DOHH2 (cell line): Measurements from ENCODE around the gene PDE4D.

Experiments used
- H3F3A ChIP-seq: fragments of 200-600 bp; sonication (generic), shearing (Covaris generic); 2 replicates; pipeline ENCODE4 v1.6.0; 2016; ENCODE audit warnings: antibody characterized with exemption, mild to moderate bottlenecking; ENCODE audit not compliant: control insufficient read depth, insufficient read depth
- H3K27ac ChIP-seq: fragments of 200-600 bp; sonication (generic); 2 replicates; pipeline ENCODE4 v1.5.1; 2014; ENCODE audit warnings: low read depth, mild to moderate bottlenecking, low read length, moderate library complexity
- H3K27me3 ChIP-seq: fragments of 200-600 bp; sonication (generic); 2 replicates; pipeline ENCODE4 v1.6.1; 2014; ENCODE audit warnings: mild to moderate bottlenecking, low read length, mixed read lengths; ENCODE audit not compliant: control insufficient read depth
- H3K36me3 ChIP-seq: fragments of 200-600 bp; sonication (generic); 2 replicates; pipeline ENCODE4 v1.6.1; 2014; ENCODE audit warnings: mild to moderate bottlenecking, low read length, moderate library complexity, mixed read lengths; ENCODE audit not compliant: control insufficient read depth
- H3K4me1 ChIP-seq: fragments of 200-600 bp; sonication (generic); 2 replicates; pipeline ENCODE4 v1.6.1; 2014; ENCODE audit warnings: mild to moderate bottlenecking, low read length, mixed read lengths; ENCODE audit not compliant: control insufficient read depth
- H3K4me2 ChIP-seq: fragments of 200-600 bp; sonication (generic); 2 replicates; pipeline ENCODE4 v1.6.0; 2014; ENCODE audit warnings: mild to moderate bottlenecking, low read length, moderate library complexity
- H3K4me3 ChIP-seq: fragments of 200-600 bp; sonication (generic); 2 replicates; pipeline ENCODE4 v1.5.1; 2014; ENCODE audit warnings: mild to moderate bottlenecking, low read length, mixed read lengths
- H3K79me2 ChIP-seq: fragments of 200-600 bp; sonication (generic); 2 replicates; pipeline ENCODE4 v1.6.1; 2014; ENCODE audit warnings: mild to moderate bottlenecking, low read length, mixed read lengths; ENCODE audit not compliant: control insufficient read depth
- H3K9me2 ChIP-seq: fragments of 200-600 bp; sonication (generic); replicated peaks from 2 replicates; pipeline ENCODE4 v1.6.1; 2014; ENCODE audit warnings: mild to moderate bottlenecking, low read length, mixed read lengths; ENCODE audit not compliant: control insufficient read depth
- H3K9me3 ChIP-seq: fragments of 200-600 bp; sonication (generic); 2 replicates; pipeline ENCODE4 v1.6.1; 2014; ENCODE audit warnings: antibody characterized with exemption, low read length, mixed read lengths; ENCODE audit not compliant: control insufficient read depth, insufficient read depth
- H4K20me1 ChIP-seq: fragments of 200-600 bp; sonication (generic); 2 replicates; pipeline ENCODE4 v1.6.0; 2014; ENCODE audit warnings: low read depth, mild to moderate bottlenecking, antibody characterized with exemption, low read length, moderate library complexity; ENCODE audit not compliant: control insufficient read depth, insufficient read depth
- EZH2phosphoT487 ChIP-seq: fragments of 200-600 bp; sonication (generic); IDR thresholded peaks from 2 replicates; pipeline ENCODE4 v1.6.1; 2017; ENCODE audit warnings: borderline replicate concordance, mild to moderate bottlenecking, antibody characterized with exemption, low read length, moderate library complexity, mixed read lengths
- TF ChIP-seq, protein P1 (sequence below): fragments of 200-600 bp; sonication (generic); IDR thresholded peaks from one replicate; pipeline ENCODE4 v1.5.1; 2014; ENCODE audit warnings: antibody characterized with exemption, mild to moderate bottlenecking, low read depth, low read length; ENCODE audit not compliant: poor library complexity, severe bottlenecking

PDE4D gene

DNA sequence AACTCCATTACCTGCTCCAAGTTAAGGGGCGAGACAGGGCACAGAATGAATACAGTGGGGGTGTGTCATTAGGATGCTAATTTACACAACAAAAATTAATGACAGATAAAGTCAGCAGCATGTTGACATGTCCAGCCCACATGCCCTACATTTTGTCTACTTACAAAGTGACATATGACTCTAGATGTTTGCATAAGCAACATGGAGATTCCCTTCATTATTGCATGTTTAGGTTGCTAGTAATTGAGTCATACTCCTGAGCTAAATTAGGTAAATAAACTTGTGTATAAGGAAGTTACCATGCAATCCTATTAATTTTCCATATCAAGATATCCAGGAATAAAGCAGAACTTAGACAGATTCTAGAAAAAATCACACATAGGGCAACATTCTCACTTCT lies 232.2 kb downstream of the PDE4D start:
- Histone ChIP-seq H3F3A (no peaks in the 10 kb centered on the region), H3K79me2 (no peaks in the 10 kb centered on the region), H3K9me2 (no peaks in the 10 kb centered on the region), H3K4me1 (peaks cover 5% of the 10 kb centered on the region), H3K27me3 (no peaks in the 10 kb centered on the region), H3K4me2 (no peak overlapping the region), H3K4me3 (no peak overlapping the region), H3K9me3 (no peaks in the 10 kb centered on the region), H4K20me1 (no peaks in the 10 kb centered on the region), H3K27ac (no peak overlapping the region), H3K36me3 (no peaks in the 10 kb centered on the region)
- TF ChIP-seq, protein P1, sequence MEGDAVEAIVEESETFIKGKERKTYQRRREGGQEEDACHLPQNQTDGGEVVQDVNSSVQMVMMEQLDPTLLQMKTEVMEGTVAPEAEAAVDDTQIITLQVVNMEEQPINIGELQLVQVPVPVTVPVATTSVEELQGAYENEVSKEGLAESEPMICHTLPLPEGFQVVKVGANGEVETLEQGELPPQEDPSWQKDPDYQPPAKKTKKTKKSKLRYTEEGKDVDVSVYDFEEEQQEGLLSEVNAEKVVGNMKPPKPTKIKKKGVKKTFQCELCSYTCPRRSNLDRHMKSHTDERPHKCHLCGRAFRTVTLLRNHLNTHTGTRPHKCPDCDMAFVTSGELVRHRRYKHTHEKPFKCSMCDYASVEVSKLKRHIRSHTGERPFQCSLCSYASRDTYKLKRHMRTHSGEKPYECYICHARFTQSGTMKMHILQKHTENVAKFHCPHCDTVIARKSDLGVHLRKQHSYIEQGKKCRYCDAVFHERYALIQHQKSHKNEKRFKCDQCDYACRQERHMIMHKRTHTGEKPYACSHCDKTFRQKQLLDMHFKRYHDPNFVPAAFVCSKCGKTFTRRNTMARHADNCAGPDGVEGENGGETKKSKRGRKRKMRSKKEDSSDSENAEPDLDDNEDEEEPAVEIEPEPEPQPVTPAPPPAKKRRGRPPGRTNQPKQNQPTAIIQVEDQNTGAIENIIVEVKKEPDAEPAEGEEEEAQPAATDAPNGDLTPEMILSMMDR = no peak
- TF ChIP-seq EZH2phosphoT487 = no peak

DNA sequence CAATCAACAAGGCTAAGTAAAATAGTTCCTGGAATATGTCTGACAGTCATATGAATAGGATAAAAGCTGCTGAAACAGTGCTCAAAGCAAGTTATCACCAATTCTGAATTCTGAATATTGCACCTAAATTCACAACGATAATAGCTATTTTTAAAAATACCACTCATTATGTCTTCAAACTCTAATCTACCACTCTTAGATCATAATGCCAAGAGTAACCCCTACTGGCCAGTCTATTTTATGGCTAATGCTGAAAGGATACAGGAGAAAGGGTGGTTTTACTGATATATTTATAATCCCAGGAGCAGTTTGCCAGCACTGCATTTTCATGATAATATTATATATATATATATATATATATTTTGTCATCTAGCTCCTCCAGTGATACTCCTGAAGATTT lies 232.8 kb downstream of the PDE4D start:
- no peaks in the 10 kb centered on the region for H3F3A ChIP-seq
- no peaks in the 10 kb centered on the region for H3K36me3 ChIP-seq
- H3K4me2 ChIP-seq = no peak overlapping the region
- no peaks in the 10 kb centered on the region for H3K9me2 ChIP-seq
- peaks cover 5% of the 10 kb centered on the region for H3K4me1 ChIP-seq
- no peaks in the 10 kb centered on the region for H3K79me2 ChIP-seq
- no peaks in the 10 kb centered on the region for H4K20me1 ChIP-seq
- no peaks in the 10 kb centered on the region for H3K27me3 ChIP-seq
- no peak overlapping the region for H3K4me3 ChIP-seq
- H3K9me3 ChIP-seq = no peaks in the 10 kb centered on the region
- TF ChIP-seq, protein P1 = no peak
- TF ChIP-seq EZH2phosphoT487 = no peak
- H3K27ac ChIP-seq = no peak overlapping the region

DNA sequence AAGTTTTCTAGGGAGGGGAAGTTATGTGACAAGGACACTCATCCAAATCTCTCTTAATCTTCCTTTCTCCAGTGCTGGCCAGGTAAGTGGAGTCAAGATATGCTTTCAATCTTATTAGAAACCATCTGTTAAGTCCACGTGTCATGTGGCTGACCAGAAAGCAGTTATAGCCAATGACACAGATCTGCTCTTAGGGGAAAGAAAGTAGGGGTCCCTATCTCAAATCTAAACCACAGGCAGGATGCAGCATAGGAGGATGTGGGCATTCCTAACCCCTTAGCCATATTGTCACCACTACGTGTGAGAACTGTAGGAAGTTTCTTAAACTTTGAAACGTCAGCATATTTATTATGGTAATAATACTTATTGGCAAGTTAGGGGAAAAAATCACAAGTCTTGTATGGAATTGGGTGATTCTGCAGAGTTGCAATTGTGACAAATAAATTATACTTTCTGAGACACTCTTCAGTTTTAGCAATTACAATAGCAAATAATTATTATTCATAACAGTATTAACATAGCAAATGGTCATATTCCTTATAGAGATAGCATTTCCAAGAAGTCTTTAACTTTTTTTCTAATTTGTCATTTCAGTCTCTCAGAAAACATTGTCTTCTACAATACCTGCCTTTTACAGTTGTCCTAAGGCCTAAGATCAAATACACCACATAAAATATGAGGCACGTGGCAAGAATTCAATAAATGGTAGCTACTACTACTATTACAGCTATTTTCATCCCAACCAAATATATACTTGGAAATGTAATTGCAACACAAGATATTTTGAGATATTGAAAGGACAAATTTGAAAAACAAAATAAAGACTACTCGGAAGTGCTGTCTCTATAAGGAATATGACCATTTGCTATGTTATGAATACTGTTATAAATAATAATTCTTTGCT lies 236.9 kb downstream of the PDE4D start:
- H3K4me1 ChIP-seq = peaks cover 5% of the 10 kb centered on the region
- no peaks in the 10 kb centered on the region for H3F3A ChIP-seq
- H3K27me3 ChIP-seq = no peaks in the 10 kb centered on the region
- H3K79me2 ChIP-seq = no peaks in the 10 kb centered on the region
- no peaks in the 10 kb centered on the region for H3K9me3 ChIP-seq
- no peaks in the 10 kb centered on the region for H4K20me1 ChIP-seq
- H3K27ac ChIP-seq = no peak overlapping the region
- H3K4me2 ChIP-seq = no peak overlapping the region
- TF ChIP-seq, protein P1 = no peak
- no peak for TF ChIP-seq EZH2phosphoT487
- H3K9me2 ChIP-seq = no peaks in the 10 kb centered on the region
- H3K36me3 ChIP-seq = no peaks in the 10 kb centered on the region
- no peak overlapping the region for H3K4me3 ChIP-seq
